Ascending aorta (tissue), 2 donors: ENCODE measurements around the gene PRMT1. TPM values are rescaled to one million over a fixed set of nuclear protein-coding genes. Genes with fewer than 3 reads are reported as not detected.

Experiments
- DNase-seq, 2 donors: peaks; one replicate each; pipeline ENCODE4 v3.0.0-alpha.2; 2019; ENCODE audit warnings: low spot score in 2 of 2
- H3K27ac ChIP-seq, 2 donors: fragments of 200-600 bp; sonication (generic); one replicate each; pipeline ENCODE4 v1.5.1; 2016 to 2017; ENCODE audit warnings: mild to moderate bottlenecking in 1 of 2
- H3K27me3 ChIP-seq: fragments of 200-600 bp; sonication (generic); one replicate; pipeline ENCODE4 v1.5.1; 2017
- H3K36me3 ChIP-seq, 2 donors: fragments of 200-600 bp; sonication (generic); one replicate each; pipeline ENCODE4 v1.5.1; 2016
- H3K4me1 ChIP-seq, 2 donors: fragments of 200-600 bp; sonication (generic); one replicate each; pipeline ENCODE4 v1.5.1; 2016 to 2017; ENCODE audit warnings: mild to moderate bottlenecking in 1 of 2
- H3K4me3 ChIP-seq, 2 donors: fragments of 200-600 bp; sonication (generic); one replicate each; pipeline ENCODE4 v1.5.1; 2016 to 2017; ENCODE audit warnings: mild to moderate bottlenecking in 1 of 2
- H3K9me3 ChIP-seq, 2 donors: fragments of 200-600 bp; sonication (generic); one replicate each; pipeline ENCODE4 v1.5.1; 2016
- intact Hi-C: fragments of 100-400 bp; cut with DNase I; formaldehyde crosslinking; loops from one replicate; pipeline ENCODE4 v1.15.1; 2023
- total RNA-seq: library from RNA; depleted of rRNA; stranded (reverse); fragments of >200 nt; gene quantifications from one replicate; pipeline ENCODE4 v1.1.0, GENCODE V29; 2016
- TF ChIP-seq, protein P1 (sequence below), 3 experiments: fragments of 200-600 bp in 2 of 3; fragments of 450-650 bp in 1 of 3; sonication (generic) in 2 of 3; IDR thresholded peaks; one replicate each; pipeline ENCODE4 v1.5.1; 2016 to 2019; ENCODE audit warnings: antibody characterized with exemption in 3 of 3, mild to moderate bottlenecking in 1 of 3, moderate library complexity in 1 of 3

Gene PRMT1
- total RNA-seq, 1 donor from 2014 or later: 271 TPM

DNA sequence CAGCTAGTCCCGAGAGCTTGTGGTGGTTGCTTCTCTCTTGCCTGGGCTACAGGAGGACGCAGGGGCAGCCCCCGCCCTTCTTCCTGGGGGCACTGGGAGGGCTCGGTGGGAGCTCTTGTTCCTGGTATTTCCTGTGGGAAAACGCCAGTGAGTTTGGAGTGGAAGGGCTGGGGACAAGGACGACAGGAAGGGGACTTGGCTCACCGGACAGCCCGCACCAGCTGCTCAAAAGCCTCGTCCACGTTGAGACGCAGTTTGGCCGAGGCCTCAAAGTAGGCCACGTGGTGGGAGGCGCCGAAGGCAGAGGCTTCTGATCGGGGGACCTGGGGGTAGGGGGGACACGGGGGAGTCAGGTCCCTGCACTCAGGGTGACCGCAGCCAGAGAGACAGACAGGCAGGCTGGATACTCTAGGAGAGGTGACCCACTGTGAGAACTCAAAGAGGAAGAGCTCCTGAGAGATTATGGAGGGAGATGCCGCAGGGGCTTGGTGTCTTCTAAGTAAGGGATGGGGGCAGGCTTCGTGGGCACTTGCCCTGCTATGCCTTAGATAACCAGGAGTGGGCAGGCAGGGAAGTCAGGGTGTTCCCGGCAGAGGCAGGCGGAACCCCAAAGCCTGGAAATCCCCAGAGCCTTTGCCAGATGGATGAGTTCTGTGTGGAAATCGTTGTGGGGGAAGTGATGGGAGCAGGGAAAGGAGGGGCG is 41.4 kb upstream of the PRMT1 start:
- peaks cover 21 to 23% of the 10 kb centered on the region in 2 donors for H3K36me3 ChIP-seq
- DNase-seq: no peak
- no peaks in the 10 kb centered on the region for H3K9me3 ChIP-seq
- TF ChIP-seq, protein P1, sequence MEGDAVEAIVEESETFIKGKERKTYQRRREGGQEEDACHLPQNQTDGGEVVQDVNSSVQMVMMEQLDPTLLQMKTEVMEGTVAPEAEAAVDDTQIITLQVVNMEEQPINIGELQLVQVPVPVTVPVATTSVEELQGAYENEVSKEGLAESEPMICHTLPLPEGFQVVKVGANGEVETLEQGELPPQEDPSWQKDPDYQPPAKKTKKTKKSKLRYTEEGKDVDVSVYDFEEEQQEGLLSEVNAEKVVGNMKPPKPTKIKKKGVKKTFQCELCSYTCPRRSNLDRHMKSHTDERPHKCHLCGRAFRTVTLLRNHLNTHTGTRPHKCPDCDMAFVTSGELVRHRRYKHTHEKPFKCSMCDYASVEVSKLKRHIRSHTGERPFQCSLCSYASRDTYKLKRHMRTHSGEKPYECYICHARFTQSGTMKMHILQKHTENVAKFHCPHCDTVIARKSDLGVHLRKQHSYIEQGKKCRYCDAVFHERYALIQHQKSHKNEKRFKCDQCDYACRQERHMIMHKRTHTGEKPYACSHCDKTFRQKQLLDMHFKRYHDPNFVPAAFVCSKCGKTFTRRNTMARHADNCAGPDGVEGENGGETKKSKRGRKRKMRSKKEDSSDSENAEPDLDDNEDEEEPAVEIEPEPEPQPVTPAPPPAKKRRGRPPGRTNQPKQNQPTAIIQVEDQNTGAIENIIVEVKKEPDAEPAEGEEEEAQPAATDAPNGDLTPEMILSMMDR (IDR thresholded peaks at IDR 0.05): no peak
- intact Hi-C loops: no loop called here
- peak overlapping the region; percentile 40 to 100 for H3K27ac ChIP-seq
- no peaks in the 10 kb centered on the region for H3K27me3 ChIP-seq
- no peak overlapping the region for H3K4me3 ChIP-seq
- peaks cover 13% of the 10 kb centered on the region in 2 donors for H3K4me1 ChIP-seq

GRCh38 chr19:49636233-49636932 is 40.7 kb upstream of the PRMT1 start:
- Histone ChIP-seq H3K9me3 (no peaks in the 10 kb centered on the region), H3K27me3 (no peaks in the 10 kb centered on the region), H3K4me3 (no peak overlapping the region), H3K4me1 (peaks cover 8 to 9% of the 10 kb centered on the region in 2 donors), H3K36me3 (peaks cover 21 to 23% of the 10 kb centered on the region in 2 donors), H3K27ac (peak overlapping the region; percentile 40 to 100)
- no peak for DNase-seq
- intact Hi-C loops: no loop called here
- TF ChIP-seq, protein P1 (IDR thresholded peaks at IDR 0.05): no peak

- intact Hi-C loops: no loop called here
- H3K27ac ChIP-seq: peak overlapping the region; percentile 99 to 100
Observed at GRCh38 chr19:49637821-49638738, 39.0 kb upstream of the PRMT1 start.

DNA sequence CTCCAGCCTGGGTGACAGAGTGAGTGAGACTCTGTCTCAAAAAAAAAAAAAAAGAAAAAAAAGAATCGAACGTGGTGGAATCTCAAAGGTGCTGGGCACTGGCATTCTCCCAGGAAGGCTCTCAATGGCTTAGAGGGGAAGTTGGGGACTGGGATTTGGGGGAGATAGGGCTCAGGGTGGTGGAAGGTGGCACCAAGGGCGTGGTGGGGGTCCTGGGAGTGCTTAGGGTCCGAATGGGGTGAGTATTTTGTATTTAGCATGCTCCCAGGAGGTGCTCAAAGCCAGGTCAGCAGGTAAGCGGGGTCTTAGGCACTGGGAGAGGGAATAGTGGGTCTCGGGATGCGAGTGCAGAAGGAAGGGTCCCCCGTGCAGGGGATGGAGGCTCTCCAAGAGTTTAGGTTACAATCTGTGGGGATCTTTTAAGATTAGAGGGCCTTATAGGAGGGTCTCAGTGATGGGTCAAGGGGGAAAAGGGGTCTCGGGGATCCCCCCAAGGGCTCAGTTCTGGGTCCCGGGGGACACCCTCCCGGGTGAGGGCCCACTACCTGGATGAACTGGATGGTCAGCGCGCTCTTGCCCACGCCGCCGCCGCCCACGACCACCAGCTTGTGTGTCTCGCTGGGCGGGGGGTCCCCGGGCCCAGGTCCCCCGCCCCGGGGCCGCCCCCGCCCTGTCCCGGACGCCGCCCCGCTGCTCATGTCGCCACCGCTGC is 37.5 kb upstream of the PRMT1 start:
- Histone ChIP-seq H3K4me3 (peak overlapping the region; percentile 80 to 87), H3K9me3 (no peaks in the 10 kb centered on the region), H3K4me1 (peaks cover 20 to 24% of the 10 kb centered on the region in 2 donors), H3K36me3 (peaks cover 21 to 23% of the 10 kb centered on the region in 2 donors), H3K27ac (peak overlapping the region; percentile 99 to 100), H3K27me3 (no peaks in the 10 kb centered on the region)
- TF ChIP-seq, protein P1 (IDR thresholded peaks at IDR 0.05): no peak
- DNase-seq: no peak
- intact Hi-C loops: loop anchor here (1.0 to 5.0 kb wide), 5 partner anchors 38 to 237 kb away; partner anchors contain the start of genes AKT1S1, PRMT1, RPS11 and TBC1D17

More at GRCh38 chr19:49637821-49638738, 39.0 kb upstream of the PRMT1 start:
- TF ChIP-seq, protein P1 (IDR thresholded peaks at IDR 0.05): no peak
- peak; percentile 78 to 93 for DNase-seq
- H3K27me3 ChIP-seq: no peaks in the 10 kb centered on the region
- peaks cover 21 to 23% of the 10 kb centered on the region in 2 donors for H3K36me3 ChIP-seq
- H3K4me1 ChIP-seq: peaks cover 8 to 15% of the 10 kb centered on the region in 2 donors
- H3K4me3 ChIP-seq: peak overlapping the region; percentile 80 to 87
- no peaks in the 10 kb centered on the region for H3K9me3 ChIP-seq
